SIG-M5 treated with dmso at 0.1 percent for 504 hours (cell line): ENCODE results near the gene GINS3.

Source experiments
- DNase-seq: peaks from one replicate; lab custom pipeline; 2025; ENCODE audit not compliant: unreplicated experiment; lab: John Stamatoyannopoulos, UW

Gene GINS3

DNA sequence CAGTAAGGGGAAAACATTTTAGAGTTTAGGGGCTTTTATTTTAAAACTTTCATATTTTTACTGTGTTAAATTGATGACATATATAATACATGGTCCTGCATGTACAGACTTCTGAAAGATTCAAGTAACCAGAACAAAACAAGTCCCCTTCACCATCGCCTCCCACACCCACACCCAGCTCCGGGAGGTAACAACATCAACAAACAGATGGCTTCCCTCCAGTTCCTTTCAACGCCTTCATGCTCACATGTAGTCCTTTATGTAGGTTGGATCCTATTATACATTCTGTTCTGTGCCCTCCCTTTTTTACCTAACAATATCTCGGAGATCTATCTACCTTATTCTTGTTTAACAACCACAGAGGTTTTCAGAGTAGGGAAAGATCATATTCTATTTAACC lies 30.5 kb downstream of the GINS3 start:
- DNase-seq = no peak

DNA sequence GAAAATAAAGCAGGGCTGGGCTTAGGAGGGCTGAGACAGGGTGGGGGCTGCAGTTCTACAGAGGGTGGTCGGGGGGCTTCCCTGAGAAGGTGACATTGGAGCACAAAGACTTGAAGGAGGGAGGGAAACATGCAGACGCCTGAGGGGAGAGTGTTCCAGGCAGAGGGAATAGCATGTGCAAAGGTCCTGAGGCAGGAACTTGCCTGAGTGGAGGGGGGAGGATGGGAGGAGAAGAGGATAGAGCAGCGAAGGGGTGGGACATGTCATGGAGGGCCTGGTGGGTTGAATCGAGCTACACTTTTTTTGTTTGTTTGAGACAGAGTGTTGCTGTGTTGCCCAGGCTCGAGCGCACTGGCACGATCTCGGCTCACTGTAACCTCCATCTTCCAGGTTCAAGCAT lies 33.0 kb downstream of the GINS3 start:
- no peak for DNase-seq

DNA sequence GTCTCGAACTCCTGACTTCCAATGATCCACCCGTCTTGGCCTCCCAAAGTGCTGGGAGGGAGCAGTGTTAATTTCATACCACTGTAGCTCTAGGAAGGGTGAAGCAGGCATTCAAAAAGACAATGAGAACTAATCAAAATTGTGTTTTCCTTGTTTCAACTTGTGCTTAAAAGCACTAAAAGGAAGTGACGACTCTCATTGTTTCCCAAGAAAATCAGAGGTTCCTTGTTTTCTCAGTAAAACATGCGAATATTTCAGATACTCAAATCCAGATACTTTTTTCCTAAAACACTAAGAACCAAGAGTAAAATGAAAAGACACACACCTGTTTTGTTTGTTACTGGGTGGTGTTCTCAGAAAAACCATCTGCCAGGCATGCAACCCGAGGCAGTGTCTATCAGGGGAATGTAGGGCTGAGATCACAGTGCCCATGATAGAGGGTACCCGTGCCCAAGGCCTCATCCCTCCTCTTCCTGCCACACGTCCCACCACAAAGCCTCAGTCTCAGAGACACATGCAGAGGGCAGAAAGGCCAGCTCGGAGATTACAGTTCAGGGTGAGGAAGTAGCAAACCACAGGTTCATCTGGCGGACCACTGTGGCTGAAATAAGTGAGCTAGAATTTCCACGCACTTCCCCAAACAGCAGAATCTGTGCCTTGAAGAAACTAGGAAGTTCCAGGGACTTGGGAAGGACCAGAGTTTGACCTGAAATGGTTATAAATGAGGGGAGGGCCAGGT lies 33.7 kb downstream of the GINS3 start:
- DNase-seq = peak; percentile 80

DNA sequence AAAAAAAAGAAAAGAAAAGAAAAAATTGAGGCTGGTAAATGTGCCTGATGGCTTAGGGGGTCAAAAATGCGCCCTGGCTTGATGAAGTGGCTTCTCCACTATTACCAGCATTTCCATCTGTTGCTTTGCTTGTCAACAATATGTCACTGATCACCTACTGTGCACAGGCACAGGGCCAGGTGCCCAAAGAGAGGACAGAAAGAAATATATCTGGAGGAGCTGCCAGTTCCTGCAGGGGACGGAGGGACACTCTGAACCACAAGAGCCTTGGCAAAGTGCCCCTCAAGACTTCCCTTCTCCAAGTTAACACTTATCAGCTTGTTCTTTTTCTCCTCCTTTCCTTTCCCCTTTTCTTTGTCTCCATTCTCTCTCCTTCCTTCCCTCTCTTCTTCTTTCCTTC lies 34.7 kb downstream of the GINS3 start:
- DNase-seq = no peak

DNA sequence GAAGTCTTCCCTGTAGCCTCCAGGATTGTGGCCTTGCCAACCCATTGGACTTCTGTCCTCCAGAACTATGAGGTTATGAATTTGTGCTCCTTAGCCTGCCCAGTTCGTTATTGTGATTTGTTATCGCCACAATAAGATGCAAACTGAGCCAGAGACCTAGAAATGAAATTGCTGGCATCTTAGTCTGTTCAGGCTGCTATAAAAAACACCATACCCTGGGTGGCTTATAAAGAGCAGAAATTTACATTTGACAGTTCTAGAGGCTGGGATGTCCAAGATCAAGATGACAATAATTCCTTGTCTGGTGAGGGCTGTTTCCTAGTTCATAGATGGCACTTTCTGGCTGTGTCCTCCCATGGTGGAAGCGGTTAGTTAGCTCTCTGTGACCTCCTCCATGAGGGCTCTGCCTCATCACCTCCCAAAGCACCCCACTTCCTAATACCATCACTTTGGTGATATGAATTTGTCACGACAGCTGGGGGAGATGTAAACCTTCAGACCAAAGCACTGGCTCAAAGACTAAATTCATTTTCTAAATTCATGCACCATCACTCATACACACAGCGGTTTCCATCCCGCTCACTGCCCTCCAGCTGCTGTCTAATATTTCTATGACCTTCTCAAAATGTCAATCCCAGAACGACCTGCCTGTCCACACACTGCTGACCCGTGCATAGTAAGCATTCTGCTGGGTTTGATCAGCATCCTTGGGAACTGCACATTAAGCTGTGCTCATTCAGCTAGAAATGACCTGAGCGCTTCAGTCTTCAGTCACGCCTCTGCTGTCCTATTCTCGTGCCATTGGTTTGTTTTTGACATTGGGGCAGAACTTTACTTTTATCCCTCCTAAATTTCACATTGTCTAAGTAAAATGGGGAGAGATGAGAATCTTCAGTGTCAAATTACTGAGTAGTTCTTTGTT lies 36.6 kb downstream of the GINS3 start:
- no peak for DNase-seq

DNA sequence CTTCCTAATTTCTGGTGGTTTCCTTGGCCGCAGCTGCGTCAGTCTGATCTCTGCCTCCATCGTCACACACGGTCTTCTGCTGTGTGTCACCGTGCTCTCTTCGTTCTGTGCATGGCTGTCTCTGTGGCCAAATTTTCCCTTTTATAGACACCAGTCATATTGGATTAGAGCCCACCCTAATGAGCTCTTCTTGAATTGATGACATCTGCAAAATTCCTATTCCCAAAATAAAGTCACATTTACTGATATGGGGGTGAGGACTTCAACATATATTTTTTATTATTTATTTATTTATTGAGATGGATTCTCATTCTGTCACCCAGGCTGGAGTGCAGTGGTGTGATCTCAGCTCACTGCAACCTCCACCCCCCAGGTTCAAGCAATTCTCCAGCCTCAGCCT lies 38.4 kb downstream of the GINS3 start:
- no peak for DNase-seq

DNA sequence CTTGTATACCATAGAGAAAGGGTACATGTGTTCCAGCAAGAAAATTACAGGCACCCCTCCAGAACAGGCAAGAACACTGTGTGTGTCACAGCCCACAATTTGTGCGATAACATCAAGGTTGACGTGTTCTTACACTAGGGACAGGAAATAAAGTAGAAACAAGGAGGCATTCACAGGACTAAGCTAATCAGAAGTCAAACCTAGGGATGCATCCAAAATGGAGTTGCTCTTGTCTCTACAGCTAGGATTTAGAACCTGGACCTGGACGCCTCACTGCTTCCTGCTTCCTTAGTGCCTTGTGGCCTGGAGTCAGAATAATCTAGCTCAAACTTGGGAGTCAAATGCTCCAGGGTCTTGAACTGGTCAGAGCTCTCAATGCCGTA lies 41.3 kb downstream of the GINS3 start:
- DNase-seq = no peak

DNA sequence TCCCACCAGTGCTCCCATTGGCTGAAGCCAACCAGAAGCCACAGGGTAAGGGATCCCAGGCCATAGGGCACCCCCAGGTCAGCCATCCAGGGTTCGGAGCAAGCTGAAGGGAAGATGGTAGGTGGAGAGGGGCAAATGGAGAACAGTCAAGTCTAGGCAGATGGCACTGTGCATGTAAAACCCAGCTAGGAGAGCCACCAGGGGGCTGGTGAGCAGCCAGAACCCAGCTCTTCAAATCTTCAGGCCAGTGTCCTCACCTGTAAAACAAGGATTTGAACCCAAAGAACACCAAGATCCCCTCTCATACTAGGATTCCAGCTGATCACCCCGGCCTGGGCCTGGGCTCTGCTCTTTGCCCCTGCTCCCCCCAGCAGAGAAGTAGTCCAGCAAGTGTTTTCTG lies 43.5 kb downstream of the GINS3 start:
- DNase-seq = no peak

DNA sequence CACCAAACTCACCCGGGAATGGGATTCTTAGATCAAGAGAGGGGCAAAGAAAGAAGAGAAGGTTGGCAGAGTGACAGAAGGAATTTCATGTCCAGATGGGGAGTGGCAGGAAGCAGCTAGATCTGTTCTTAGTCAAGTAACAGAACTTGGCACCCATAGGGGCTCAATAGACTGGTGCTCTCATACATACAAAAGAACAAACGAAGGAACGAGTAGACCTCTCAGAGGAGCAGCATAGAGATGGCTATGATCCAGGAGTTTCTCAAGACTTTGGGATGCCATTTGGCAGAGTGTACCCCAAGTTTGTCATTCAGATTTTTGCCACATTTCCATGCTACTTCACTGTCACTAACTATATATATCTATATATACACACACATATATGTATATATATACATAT lies 47.9 kb downstream of the GINS3 start:
- no peak for DNase-seq

DNA sequence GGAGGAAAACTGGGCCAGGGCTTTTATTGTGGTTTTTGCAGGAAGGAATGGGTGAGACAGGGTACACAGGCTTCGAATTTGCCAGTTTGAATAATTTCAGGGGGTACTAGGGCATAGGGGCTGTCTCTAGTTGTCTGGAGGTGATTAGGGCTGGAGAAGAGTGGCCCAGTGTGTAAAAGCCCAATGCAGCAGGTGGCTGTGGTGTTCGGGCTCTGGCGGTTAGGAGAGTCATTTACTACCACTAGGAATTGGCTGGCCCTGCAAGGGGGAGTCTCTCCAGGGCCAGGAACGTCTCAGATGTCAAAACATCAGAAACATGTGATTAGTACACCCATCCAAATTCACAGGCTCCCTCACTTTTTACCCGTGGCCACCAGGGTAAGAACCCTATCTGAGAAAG lies 50.3 kb downstream of the GINS3 start:
- DNase-seq = no peak

DNA sequence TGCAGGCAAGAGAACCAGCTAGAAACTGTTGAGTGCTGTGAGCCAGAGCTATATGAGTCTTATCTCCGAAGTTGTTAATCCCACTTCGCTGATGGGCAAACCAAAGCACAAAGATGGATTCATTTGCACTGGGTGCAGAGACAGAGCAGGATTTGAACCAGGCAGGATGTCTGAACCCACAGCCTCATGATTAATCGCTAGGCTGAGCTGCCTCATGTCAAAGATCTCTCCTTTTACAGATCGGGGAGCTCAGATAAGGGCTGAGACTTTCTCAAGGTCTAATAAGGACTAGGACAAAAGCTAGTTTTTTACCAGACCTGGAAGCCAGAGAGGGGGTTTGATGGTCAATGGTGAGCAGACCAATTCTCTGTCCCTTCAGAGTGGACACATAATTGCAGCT lies 51.5 kb downstream of the GINS3 start:
- DNase-seq = no peak

DNA sequence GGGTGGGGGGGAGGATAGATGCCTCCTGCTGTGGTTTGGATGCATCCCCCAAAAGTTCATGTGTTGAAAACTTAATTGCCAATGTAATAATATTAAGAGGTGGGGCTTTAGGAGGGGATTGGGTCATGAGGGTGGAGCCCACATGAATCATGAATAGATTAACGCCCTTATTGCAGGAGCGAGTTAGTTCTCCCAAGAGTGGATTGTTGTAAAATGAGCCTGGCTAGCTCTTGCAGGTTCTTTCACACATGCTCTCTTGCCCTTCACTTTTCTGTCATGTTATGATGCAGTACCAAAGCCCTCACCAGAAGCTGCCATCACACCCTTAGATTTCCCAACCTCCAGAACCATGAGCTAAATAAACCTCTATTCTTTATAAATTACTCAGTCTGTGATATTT lies 52.0 kb downstream of the GINS3 start:
- DNase-seq = no peak

DNA sequence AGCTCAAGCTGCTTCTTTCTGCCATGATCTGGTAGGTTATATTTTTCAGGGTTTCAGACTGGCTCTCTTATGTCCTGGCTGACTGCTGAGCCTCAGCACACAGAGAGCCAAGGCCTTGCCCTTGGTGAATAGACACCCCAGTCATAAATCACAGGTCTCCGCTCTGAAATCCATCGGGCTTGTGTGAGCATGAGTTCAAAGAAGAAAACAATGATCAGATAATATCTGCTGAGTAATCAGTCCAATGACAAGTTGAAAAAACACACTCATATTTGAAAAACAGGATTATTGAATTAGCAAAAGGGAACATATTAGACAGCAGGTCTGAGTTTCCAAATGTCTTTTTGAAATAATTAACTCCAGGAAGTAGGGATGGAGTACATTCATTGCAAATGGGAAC lies 56.6 kb downstream of the GINS3 start:
- DNase-seq = no peak

DNA sequence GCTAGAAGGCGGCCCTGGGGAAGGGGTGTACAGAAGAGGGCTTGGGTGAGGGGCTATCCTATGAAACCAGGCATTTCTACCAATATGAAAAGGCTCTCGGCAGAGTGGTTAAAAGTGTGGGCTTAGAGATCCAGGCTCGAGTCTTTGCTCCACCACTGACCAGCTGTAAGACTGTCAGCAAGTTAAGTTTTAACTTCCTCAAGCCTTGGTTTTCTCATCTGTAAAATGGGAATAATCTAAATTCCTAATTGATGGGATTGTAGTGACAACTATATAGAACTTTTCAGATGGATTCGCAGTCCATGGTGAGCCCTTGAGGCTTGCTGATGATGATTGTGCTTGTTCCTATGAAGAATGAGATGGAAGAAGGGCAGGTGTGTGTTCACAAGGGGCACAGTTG lies 57.0 kb downstream of the GINS3 start:
- no peak for DNase-seq

DNA sequence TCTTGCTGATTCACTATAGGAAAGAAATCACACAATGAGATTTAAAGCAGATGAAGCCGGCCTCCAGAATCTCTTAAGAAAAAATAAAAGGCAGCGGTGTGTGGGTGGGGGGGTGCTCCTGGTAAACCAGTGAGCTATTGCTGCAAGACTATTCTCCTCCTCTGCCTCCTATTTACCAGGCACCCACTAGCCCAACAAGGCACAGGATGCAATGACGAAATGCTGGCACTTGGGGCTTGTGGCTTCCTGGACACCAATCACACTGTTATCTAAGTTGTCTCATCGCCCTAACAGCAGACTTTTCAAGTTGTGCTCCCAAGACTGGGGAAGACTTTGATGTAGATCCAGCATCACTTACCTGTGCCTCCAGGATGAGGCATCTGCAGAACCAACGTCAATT lies 57.5 kb downstream of the GINS3 start:
- peak; percentile 13 for DNase-seq

DNA sequence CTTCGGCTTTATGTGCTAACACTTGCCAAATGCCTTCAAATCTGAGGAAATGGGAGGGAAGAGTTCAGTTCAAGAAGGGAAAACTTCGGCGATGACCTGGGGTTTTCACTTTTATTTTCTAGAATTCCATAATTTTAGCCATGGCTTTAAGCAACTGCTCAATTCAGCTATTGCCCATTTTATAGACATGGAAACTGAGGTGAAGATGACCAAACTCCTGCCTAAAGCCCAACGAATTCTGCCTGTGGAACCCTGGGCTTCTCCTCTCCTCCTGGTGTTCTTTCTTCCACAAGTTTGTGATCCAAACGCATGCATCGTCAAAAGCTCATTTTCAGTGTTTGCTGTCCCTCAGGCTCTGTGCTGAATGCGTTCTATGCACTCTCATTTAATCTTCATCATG lies 58.3 kb downstream of the GINS3 start:
- no peak for DNase-seq

DNA sequence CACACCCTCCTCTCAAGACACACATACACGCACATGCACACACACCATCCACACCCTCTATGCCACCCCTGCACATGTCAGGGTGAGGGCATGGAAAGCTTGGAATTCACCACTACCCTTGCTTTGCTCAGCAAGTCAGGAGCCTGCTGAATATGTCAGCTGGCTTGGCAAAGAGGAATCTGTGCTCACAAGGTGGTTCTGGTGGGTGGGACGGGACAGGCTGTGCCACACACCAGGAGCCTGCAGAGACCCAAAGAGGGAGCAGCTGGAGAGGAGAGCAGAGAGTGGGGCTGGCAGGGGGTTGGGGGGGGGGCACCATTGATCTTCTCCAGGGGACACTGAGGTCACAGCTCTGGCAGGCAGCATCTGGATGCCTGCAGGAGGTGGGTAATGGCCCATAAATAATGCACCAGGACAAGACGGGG lies 59.0 kb downstream of the GINS3 start:
- DNase-seq = no peak

DNA sequence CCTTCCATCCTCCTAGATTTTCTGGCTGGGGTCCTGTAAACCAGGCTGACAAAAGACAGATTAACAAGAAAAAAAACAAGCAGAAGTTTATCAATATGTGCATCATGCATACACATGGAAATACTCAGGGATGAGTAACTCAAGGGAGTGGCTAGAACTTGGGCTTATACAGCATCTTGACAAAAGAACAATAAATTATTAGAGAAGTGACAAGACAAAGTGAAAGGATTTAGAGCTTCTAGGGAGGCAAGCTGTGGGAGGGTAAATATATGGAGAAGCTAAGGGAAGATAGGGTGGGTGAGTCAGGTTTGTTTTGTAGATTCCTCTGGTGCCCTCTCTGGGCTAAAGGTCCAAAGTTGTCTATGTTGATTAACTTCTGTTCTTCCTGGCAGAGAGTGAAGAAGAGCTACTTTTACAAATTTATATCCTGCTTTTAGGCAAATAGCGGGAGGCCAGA lies 59.7 kb downstream of the GINS3 start:
- no peak for DNase-seq

DNA sequence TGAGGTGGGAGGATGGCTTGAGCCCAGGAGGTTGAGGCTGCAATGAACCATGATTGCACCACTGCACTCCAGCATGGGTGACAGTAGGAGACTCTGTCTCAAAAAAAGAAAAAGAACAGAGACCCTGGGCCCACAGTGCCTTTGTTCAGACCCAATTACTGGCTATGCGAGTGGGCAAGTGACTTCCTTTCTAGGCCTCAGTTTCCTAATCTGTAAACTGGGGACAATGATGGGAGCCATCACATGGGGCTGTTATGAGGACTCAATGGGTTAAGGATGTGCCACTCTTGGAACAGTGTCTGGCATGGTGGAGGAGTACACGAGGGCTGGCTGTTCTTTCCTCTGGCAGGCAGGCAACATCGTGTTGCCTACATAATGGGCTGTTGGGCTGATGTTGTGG lies 60.4 kb downstream of the GINS3 start:
- DNase-seq = no peak

DNA sequence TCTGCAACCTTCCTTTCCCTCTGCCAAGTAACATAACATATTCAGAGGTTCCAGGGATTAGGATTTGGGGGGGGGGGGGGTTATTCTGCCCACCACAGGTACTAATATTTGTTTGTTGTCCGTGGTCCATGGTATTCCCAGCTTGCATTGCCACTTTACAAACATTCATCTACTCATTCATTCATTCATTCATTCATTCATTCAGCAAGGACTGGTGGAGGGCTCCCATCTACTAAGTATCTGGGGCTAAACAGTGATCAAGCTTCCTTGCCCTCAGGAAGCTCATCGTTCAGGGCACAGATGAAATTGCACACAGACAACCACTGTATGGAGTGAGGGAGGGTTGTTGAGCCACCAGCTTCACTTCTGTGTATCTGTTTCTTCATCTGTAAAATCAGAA lies 61.9 kb downstream of the GINS3 start:
- DNase-seq = no peak

DNA sequence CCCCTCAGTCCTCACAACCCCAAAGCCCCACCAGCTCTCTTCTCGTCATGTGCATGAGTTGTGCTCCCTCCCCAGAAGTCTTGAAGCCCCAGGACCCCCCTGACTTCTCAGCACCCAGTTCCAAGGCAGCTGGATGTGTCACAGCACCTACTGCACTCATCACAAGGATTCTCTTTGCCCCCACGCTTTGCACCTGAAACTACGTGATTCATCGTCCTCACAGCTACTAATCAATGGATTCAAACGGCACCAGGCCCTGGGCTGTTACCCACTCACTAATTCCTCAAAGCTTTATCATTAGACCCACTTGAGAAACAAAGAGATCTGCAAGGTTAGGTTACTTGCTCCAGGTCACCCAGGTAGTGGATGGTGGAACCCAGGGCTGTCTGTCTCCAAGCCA lies 62.6 kb downstream of the GINS3 start:
- DNase-seq = no peak
